ENCODE results near the gene KCNH1.

The KCNH1 gene

DNA sequence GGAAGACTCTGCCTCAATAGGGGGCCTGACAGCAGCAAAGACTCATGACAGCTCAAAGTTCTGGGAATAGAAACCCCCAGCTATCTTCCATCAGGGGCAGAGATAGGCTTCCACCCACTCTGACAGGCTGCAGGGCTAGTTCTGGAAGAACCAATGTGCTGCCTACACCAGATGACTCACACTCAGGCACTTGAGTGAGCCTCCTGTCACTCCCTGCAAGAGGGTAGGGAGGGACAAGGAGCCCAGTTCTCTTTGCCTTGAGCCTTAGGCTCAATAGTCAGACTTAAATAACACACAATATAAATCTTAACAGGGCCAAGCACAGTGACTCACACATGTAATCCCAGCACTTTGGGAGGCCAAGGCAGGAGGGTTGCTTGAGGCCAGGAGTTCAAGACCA is 418.9 kb downstream of the KCNH1 start:
- no peak overlapping the region for H3K4me3 ChIP-seq (ENCODE audit: insufficient read depth, low read depth, low read length)
- no peaks in the 10 kb centered on the region for H3K27me3 ChIP-seq (ENCODE audit: control insufficient read depth, insufficient read depth, low read length, poor library complexity, severe bottlenecking)
- no peaks in the 10 kb centered on the region for H3K36me3 ChIP-seq (ENCODE audit: control insufficient read depth, insufficient read depth, low read length)
- no peaks in the 10 kb centered on the region for H3K4me1 ChIP-seq (ENCODE audit: control insufficient read depth, insufficient read depth, low read length)
- H3K27ac ChIP-seq (ENCODE audit: insufficient read depth, low read depth, low read length, poor library complexity, severe bottlenecking): no peak overlapping the region
- H3K9me3 ChIP-seq (ENCODE audit: control insufficient read depth, low read length): no peaks in the 10 kb centered on the region

GRCh38 chr1:210711825-210712612 is 421.9 kb downstream of the KCNH1 start:
- H3K9me3 ChIP-seq (ENCODE audit: control insufficient read depth, low read length): no peaks in the 10 kb centered on the region
- no peak overlapping the region for H3K4me3 ChIP-seq (ENCODE audit: insufficient read depth, low read depth, low read length)
- WGBS, 2 experiments: 82 to 90% methylated on average over 7 of the region's 7 CpGs
- H3K27me3 ChIP-seq (ENCODE audit: control insufficient read depth, insufficient read depth, low read length, poor library complexity, severe bottlenecking): no peaks in the 10 kb centered on the region
- H3K4me1 ChIP-seq (ENCODE audit: control insufficient read depth, insufficient read depth, low read length): peaks cover 10% of the 10 kb centered on the region
- H3K36me3 ChIP-seq (ENCODE audit: control insufficient read depth, insufficient read depth, low read length): no peaks in the 10 kb centered on the region
- H3K27ac ChIP-seq (ENCODE audit: insufficient read depth, low read depth, low read length, poor library complexity, severe bottlenecking): no peak overlapping the region

DNA sequence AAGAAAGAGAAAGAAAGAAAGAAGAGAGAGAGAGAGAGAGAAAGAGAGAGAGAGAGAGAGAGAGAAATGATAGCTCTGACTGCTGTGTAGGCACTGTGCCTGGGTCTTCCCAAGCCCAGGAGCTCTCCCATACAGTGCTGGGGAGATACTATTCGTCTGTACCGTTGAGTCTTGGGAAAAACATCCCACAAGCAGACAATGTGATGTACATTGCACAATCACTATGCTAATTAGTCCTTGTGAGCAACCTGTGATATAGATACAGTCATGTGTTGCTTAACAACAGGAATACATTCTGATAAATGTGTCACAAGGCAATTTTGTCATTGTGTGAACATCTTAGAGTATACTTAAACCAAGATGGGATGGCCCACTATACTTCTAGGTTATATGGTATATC is 424.2 kb downstream of the KCNH1 start:
- Histone ChIP-seq H3K27ac (ENCODE audit: insufficient read depth, low read depth, low read length, poor library complexity, severe bottlenecking) (no peak overlapping the region), H3K4me1 (ENCODE audit: control insufficient read depth, insufficient read depth, low read length) (peaks cover 16% of the 10 kb centered on the region), H3K9me3 (ENCODE audit: control insufficient read depth, low read length) (no peaks in the 10 kb centered on the region), H3K27me3 (ENCODE audit: control insufficient read depth, insufficient read depth, low read length, poor library complexity, severe bottlenecking) (no peaks in the 10 kb centered on the region), H3K4me3 (ENCODE audit: insufficient read depth, low read depth, low read length) (no peak overlapping the region), H3K36me3 (ENCODE audit: control insufficient read depth, insufficient read depth, low read length) (no peaks in the 10 kb centered on the region)
- WGBS, 2 experiments: 96 to 100% methylated on average over 2 of the region's 2 CpGs

DNA sequence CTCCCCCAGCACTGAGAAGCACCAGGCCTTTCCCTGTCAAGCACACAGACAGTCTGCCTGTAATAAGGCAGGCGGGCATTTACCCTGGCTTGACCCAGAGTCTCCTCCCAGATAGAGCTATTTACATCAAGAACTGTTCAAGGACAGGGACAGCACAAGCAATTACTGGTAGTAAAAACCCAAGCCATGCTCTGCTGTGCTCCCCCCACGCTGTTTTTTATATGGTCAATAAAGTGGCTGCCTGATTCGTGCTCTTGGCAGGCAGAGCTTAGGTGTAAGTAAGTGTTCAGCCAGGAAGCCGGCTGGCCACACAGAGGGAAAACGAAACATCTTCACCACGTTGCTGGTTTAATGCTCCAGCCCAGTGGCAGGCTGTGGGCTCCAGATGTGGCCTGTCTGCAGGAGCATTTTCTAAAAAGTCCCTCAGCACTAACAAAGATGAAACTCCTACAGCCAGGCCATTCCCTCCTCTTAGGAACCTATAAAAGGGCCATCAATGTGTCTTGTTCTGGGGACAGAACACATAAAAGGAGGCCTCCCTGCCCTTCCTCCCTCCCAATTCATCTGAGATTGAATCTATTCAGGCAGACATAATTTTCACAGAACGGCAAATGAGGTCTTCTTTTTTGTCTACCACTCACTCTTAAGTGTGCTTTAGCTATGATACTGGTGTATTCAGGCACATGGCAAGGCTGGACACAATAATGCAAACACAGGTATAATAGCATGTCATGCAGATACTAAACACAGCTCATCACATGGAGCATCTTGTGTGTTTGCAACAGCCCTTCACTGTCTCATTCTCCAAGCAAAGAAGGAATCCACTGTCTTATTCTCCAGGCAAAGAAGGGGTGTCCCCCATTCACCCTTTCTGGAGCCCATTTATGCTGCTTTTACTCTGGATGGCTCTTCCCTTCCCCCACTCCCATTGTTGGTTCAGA is 426.4 kb downstream of the KCNH1 start:
- H3K27me3 ChIP-seq (ENCODE audit: control insufficient read depth, insufficient read depth, low read length, poor library complexity, severe bottlenecking): no peaks in the 10 kb centered on the region
- no peak overlapping the region for H3K27ac ChIP-seq (ENCODE audit: insufficient read depth, low read depth, low read length, poor library complexity, severe bottlenecking)
- H3K9me3 ChIP-seq (ENCODE audit: control insufficient read depth, low read length): no peaks in the 10 kb centered on the region
- H3K4me1 ChIP-seq (ENCODE audit: control insufficient read depth, insufficient read depth, low read length): peaks cover 16% of the 10 kb centered on the region
- no peak overlapping the region for H3K4me3 ChIP-seq (ENCODE audit: insufficient read depth, low read depth, low read length)
- H3K36me3 ChIP-seq (ENCODE audit: control insufficient read depth, insufficient read depth, low read length): no peaks in the 10 kb centered on the region
- WGBS, 2 experiments: 81% methylated on average over 7 of the region's 7 CpGs

GRCh38 chr1:210706246-210706645 is 427.7 kb downstream of the KCNH1 start:
- Histone ChIP-seq H3K4me3 (ENCODE audit: insufficient read depth, low read depth, low read length) (no peak overlapping the region), H3K27ac (ENCODE audit: insufficient read depth, low read depth, low read length, poor library complexity, severe bottlenecking) (no peak overlapping the region), H3K4me1 (ENCODE audit: control insufficient read depth, insufficient read depth, low read length) (peaks cover 16% of the 10 kb centered on the region), H3K27me3 (ENCODE audit: control insufficient read depth, insufficient read depth, low read length, poor library complexity, severe bottlenecking) (no peaks in the 10 kb centered on the region), H3K9me3 (ENCODE audit: control insufficient read depth, low read length) (no peaks in the 10 kb centered on the region), H3K36me3 (ENCODE audit: control insufficient read depth, insufficient read depth, low read length) (no peaks in the 10 kb centered on the region)
- 86 to 94% methylated on average over 3 of the region's 3 CpGs for WGBS, 2 experiments

GRCh38 chr1:210705086-210705485 is 428.9 kb downstream of the KCNH1 start:
- no peaks in the 10 kb centered on the region for H3K9me3 ChIP-seq (ENCODE audit: control insufficient read depth, low read length)
- WGBS, 2 experiments: 76 to 80% methylated on average over 3 of the region's 3 CpGs
- H3K27me3 ChIP-seq (ENCODE audit: control insufficient read depth, insufficient read depth, low read length, poor library complexity, severe bottlenecking): no peaks in the 10 kb centered on the region
- H3K4me1 ChIP-seq (ENCODE audit: control insufficient read depth, insufficient read depth, low read length): peaks cover 16% of the 10 kb centered on the region
- no peak overlapping the region for H3K27ac ChIP-seq (ENCODE audit: insufficient read depth, low read depth, low read length, poor library complexity, severe bottlenecking)
- no peak overlapping the region for H3K4me3 ChIP-seq (ENCODE audit: insufficient read depth, low read depth, low read length)
- no peaks in the 10 kb centered on the region for H3K36me3 ChIP-seq (ENCODE audit: control insufficient read depth, insufficient read depth, low read length)

DNA sequence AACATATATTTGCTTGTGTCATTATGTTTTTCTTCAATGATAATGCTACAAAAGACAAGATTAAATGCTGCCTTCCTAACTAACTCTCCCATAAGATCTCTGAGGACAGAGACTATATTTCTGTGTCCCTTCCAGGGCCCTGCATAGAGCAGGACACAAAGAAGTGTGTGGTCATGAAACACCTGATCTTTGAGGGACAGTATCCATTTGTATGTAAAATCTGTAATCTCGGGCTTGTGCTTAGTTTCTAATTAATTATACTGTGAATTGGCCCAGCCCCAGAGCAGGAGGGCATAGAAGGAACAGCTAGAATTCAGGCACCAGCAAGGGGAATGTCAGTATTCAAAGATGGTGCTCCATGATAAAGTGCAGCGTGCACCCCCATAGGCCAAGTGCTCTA is 430.4 kb downstream of the KCNH1 start:
- WGBS, 2 experiments: 81 to 89% methylated on average over 2 of the region's 2 CpGs
- no peaks in the 10 kb centered on the region for H3K36me3 ChIP-seq (ENCODE audit: control insufficient read depth, insufficient read depth, low read length)
- no peak overlapping the region for H3K27ac ChIP-seq (ENCODE audit: insufficient read depth, low read depth, low read length, poor library complexity, severe bottlenecking)
- no peak overlapping the region for H3K4me3 ChIP-seq (ENCODE audit: insufficient read depth, low read depth, low read length)
- no peaks in the 10 kb centered on the region for H3K27me3 ChIP-seq (ENCODE audit: control insufficient read depth, insufficient read depth, low read length, poor library complexity, severe bottlenecking)
- H3K4me1 ChIP-seq (ENCODE audit: control insufficient read depth, insufficient read depth, low read length): peaks cover 16% of the 10 kb centered on the region
- no peaks in the 10 kb centered on the region for H3K9me3 ChIP-seq (ENCODE audit: control insufficient read depth, low read length)

- H3K9me3 ChIP-seq (ENCODE audit: control insufficient read depth, low read length): no peaks in the 10 kb centered on the region
- WGBS, 2 experiments: 79 to 83% methylated on average over 2 of the region's 2 CpGs
Observed at GRCh38 chr1:210702506-210702905, 431.4 kb downstream of the KCNH1 start.

DNA sequence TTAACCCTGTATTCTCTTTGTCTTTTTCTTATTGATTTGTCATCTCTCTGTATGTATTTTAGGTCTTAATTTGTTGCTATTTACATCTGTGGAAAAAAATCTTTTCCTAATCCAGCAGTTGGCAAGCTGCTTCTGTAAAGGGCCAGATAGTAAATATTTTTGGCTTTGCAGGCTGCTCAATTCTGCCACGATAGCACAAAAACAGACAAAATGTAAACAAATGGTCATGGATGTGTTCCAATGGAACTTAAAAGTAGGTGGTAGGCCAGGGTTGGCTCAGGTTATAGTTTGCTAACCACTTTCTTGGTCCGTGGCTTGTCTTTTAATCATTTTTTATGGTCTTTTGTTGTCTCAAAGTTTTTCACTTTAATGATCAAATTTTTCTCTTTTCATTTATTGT is 433.4 kb downstream of the KCNH1 start:
- 90 to 97% methylated on average over 2 of the region's 2 CpGs for WGBS, 2 experiments
- no peaks in the 10 kb centered on the region for H3K9me3 ChIP-seq (ENCODE audit: control insufficient read depth, low read length)
- H3K27me3 ChIP-seq (ENCODE audit: control insufficient read depth, insufficient read depth, low read length, poor library complexity, severe bottlenecking): no peaks in the 10 kb centered on the region
- H3K4me1 ChIP-seq (ENCODE audit: control insufficient read depth, insufficient read depth, low read length): no peaks in the 10 kb centered on the region
- H3K4me3 ChIP-seq (ENCODE audit: insufficient read depth, low read depth, low read length): no peak overlapping the region
- H3K36me3 ChIP-seq (ENCODE audit: control insufficient read depth, insufficient read depth, low read length): no peaks in the 10 kb centered on the region
- no peak overlapping the region for H3K27ac ChIP-seq (ENCODE audit: insufficient read depth, low read depth, low read length, poor library complexity, severe bottlenecking)

More at GRCh38 chr1:210702506-210702905, 431.4 kb downstream of the KCNH1 start:
- no peaks in the 10 kb centered on the region for H3K36me3 ChIP-seq (ENCODE audit: control insufficient read depth, insufficient read depth, low read length)
- H3K27me3 ChIP-seq (ENCODE audit: control insufficient read depth, insufficient read depth, low read length, poor library complexity, severe bottlenecking): no peaks in the 10 kb centered on the region
- H3K27ac ChIP-seq (ENCODE audit: insufficient read depth, low read depth, low read length, poor library complexity, severe bottlenecking): no peak overlapping the region
- H3K4me1 ChIP-seq (ENCODE audit: control insufficient read depth, insufficient read depth, low read length): peaks cover 10% of the 10 kb centered on the region
- H3K4me3 ChIP-seq (ENCODE audit: insufficient read depth, low read depth, low read length): no peak overlapping the region

DNA sequence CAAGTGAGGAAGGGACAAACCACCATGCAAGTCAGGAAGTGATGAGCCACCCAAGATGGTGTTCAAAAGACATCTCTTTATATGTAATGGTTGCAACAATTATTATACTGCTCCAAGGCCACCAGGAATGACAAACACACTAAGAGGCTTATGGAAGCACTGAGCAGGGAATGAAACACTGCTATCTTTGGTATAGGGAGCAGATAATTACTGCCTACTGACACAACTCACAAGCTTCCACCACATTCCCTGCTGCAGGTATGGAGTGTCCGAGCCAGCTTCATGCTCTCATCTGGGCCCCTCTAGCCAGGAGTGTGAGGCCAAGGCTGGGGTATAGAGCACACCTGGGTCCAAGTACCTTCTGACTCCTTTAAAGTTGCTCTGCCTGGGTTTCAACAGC is 433.9 kb downstream of the KCNH1 start:
- Histone ChIP-seq H3K4me3 (ENCODE audit: insufficient read depth, low read depth, low read length) (no peak overlapping the region), H3K9me3 (ENCODE audit: control insufficient read depth, low read length) (no peaks in the 10 kb centered on the region), H3K4me1 (ENCODE audit: control insufficient read depth, insufficient read depth, low read length) (no peaks in the 10 kb centered on the region), H3K27ac (ENCODE audit: insufficient read depth, low read depth, low read length, poor library complexity, severe bottlenecking) (no peak overlapping the region), H3K36me3 (ENCODE audit: control insufficient read depth, insufficient read depth, low read length) (no peaks in the 10 kb centered on the region), H3K27me3 (ENCODE audit: control insufficient read depth, insufficient read depth, low read length, poor library complexity, severe bottlenecking) (no peaks in the 10 kb centered on the region)
- WGBS, 2 experiments: 88 to 97% methylated on average over 1 of the region's 1 CpG

Measured in ectodermal cell (in vitro differentiated cells).